IMR-90 (cell line): ENCODE data around the gene TTC31. TPM values are rescaled to one million over a fixed set of nuclear protein-coding genes. Genes with fewer than 3 reads are reported as not detected.

Experiments used
- ATAC-seq: fragments of 200-7000 bp; cut with Tn5 transposase; 2 replicates; pipeline ENCODE4 v1.9.1; 2020; ENCODE audit warnings: low read depth, mild to moderate bottlenecking, moderate library complexity
- BruUV-seq: library from RNA; stranded (reverse); fragments of 400-500 nt; replicated peaks from 2 replicates; lab custom pipeline; 2021; lab: Mats Ljungman, UMichigan
- CTCF ChIA-PET: fragments of 300-600 bp; formaldehyde crosslinking; extraction: SDS; loops from one replicate; lab custom pipeline; 2021; ENCODE audit warnings: antibody characterized with exemption; lab: Yijun Ruan, JAX
- POLR2A ChIA-PET: fragments of 300-600 bp; sonication (Branson Sonifier 250); formaldehyde crosslinking; loops from one replicate; lab custom pipeline; 2022; ENCODE audit warnings: antibody characterized with exemption; ENCODE audit not compliant: unreplicated experiment; lab: Charles Lee
- DNase-seq: peaks from one replicate; pipeline ENCODE4 v3.0.0; 2013
- H2AFZ ChIP-seq: replicated peaks from 2 replicates; pipeline ENCODE3; 2013; ENCODE audit warnings: low read length, mild to moderate bottlenecking; ENCODE audit not compliant: poor library complexity
- H2AK5ac ChIP-seq: 2 replicates; pipeline ENCODE4 v1.6.1; 2013; ENCODE audit warnings: low read depth, low read length, inconsistent platforms
- H2AK9ac ChIP-seq: replicated peaks from 2 replicates; pipeline ENCODE3; 2013; ENCODE audit warnings: mild to moderate bottlenecking, low read depth, low read length, moderate library complexity; ENCODE audit not compliant: poor library complexity
- H2BK120ac ChIP-seq: 2 replicates; pipeline ENCODE4 v1.6.1; 2013; ENCODE audit warnings: low read depth, low read length, inconsistent platforms
- H2BK15ac ChIP-seq: 3 replicates; pipeline ENCODE4 v1.6.1; 2013; ENCODE audit warnings: low read depth, low read length, inconsistent platforms
- H2BK20ac ChIP-seq: 2 replicates; pipeline ENCODE4 v1.6.1; 2013; ENCODE audit warnings: low read depth, mild to moderate bottlenecking, inconsistent platforms, low read length, moderate library complexity
- H2BK5ac ChIP-seq: 2 replicates; pipeline ENCODE4 v1.6.1; 2013; ENCODE audit warnings: mild to moderate bottlenecking, low read depth, low read length, inconsistent platforms; ENCODE audit not compliant: poor library complexity, severe bottlenecking
- H3K14ac ChIP-seq: replicated peaks from 2 replicates; pipeline ENCODE4 v1.6.1; 2013; ENCODE audit warnings: low read depth, low read length, inconsistent platforms
- H3K18ac ChIP-seq: 2 replicates; pipeline ENCODE4 v1.6.1; 2013; ENCODE audit warnings: low read depth, low read length, control low read depth
- H3K23ac ChIP-seq: 2 replicates; pipeline ENCODE4 v1.6.1; 2013; ENCODE audit warnings: low read depth, low read length, inconsistent platforms
- H3K27ac ChIP-seq: 2 replicates; pipeline ENCODE4 v1.5.1; 2013; ENCODE audit warnings: mild to moderate bottlenecking, control low read depth, low read length; ENCODE audit not compliant: insufficient read depth
- H3K27me3 ChIP-seq: 2 replicates; pipeline ENCODE4 v1.6.1; 2013; ENCODE audit warnings: low read length; ENCODE audit not compliant: control insufficient read depth, insufficient read depth
- H3K36me3 ChIP-seq: 2 replicates; pipeline ENCODE4 v1.6.1; 2013; ENCODE audit warnings: low read length, mixed read lengths; ENCODE audit not compliant: control insufficient read depth, insufficient read depth
- H3K4ac ChIP-seq: 2 replicates; pipeline ENCODE4 v1.6.1; 2013; ENCODE audit warnings: low read depth, low read length, inconsistent platforms
- H3K4me1 ChIP-seq: 2 replicates; pipeline ENCODE4 v1.6.1; 2013; ENCODE audit warnings: low read length, mixed read lengths; ENCODE audit not compliant: control insufficient read depth, insufficient read depth
- H3K4me2 ChIP-seq: 2 replicates; pipeline ENCODE4 v1.6.1; 2013; ENCODE audit warnings: low read depth, mild to moderate bottlenecking, control low read depth, low read length, moderate library complexity
- H3K4me3 ChIP-seq: 2 replicates; pipeline ENCODE4 v1.5.1; 2013; ENCODE audit warnings: low read depth, mild to moderate bottlenecking, control low read depth, low read length, moderate library complexity; ENCODE audit not compliant: insufficient read depth
- H3K56ac ChIP-seq: 2 replicates; pipeline ENCODE4 v1.6.1; 2013; ENCODE audit warnings: low read length, inconsistent platforms; ENCODE audit not compliant: insufficient read depth; ENCODE audit errors: extremely low read depth
- H3K79me1 ChIP-seq, 2 experiments: 2 replicates each; pipeline ENCODE4 v1.6.1; 2013; ENCODE audit warnings: low read length in 2 of 2, inconsistent platforms in 1 of 2, low read depth in 1 of 2
- H3K9ac ChIP-seq: 2 replicates; pipeline ENCODE4 v1.6.1; 2013; ENCODE audit warnings: low read depth, low read length, control low read depth
- H3K9me1 ChIP-seq: 2 replicates; pipeline ENCODE4 v1.6.1; 2013; ENCODE audit warnings: low read length, inconsistent platforms; ENCODE audit not compliant: insufficient read depth
- H3K9me3 ChIP-seq: 2 replicates; pipeline ENCODE4 v1.6.1; 2013; ENCODE audit warnings: low read length; ENCODE audit not compliant: control insufficient read depth, insufficient read depth
- H4K20me1 ChIP-seq: 2 replicates; pipeline ENCODE4 v1.6.1; 2013; ENCODE audit warnings: low read length, inconsistent platforms; ENCODE audit not compliant: insufficient read depth
- H4K5ac ChIP-seq: 2 replicates; pipeline ENCODE4 v1.6.1; 2013; ENCODE audit warnings: mild to moderate bottlenecking, low read depth, low read length, control low read depth
- H4K8ac ChIP-seq, 2 experiments: 2 replicates each; pipeline ENCODE4 v1.6.1; 2013; ENCODE audit warnings: low read depth in 2 of 2, low read length in 2 of 2, control low read depth in 1 of 2, inconsistent platforms in 1 of 2
- H4K91ac ChIP-seq: 2 replicates; pipeline ENCODE4 v1.6.1; 2013; ENCODE audit warnings: low read depth, low read length, inconsistent platforms; ENCODE audit not compliant: insufficient read depth
- BHLHE40 ChIP-seq: fragments of 150-350 bp; IDR thresholded peaks from 2 replicates; pipeline ENCODE4 v1.6.1; 2016; ENCODE audit warnings: mild to moderate bottlenecking, low read depth, low read length
- CEBPB ChIP-seq: IDR thresholded peaks from 2 replicates; pipeline ENCODE4 v1.6.1; 2012; ENCODE audit warnings: low read depth, low read length, improper control_type of control experiment
- CHD1 ChIP-seq: IDR thresholded peaks from 2 replicates; pipeline ENCODE4 v1.6.1; 2012; ENCODE audit warnings: low read depth, low read length, improper control_type of control experiment
- FOS ChIP-seq: fragments of 150-350 bp; IDR thresholded peaks from 2 replicates; pipeline ENCODE4 v1.6.1; 2016; ENCODE audit warnings: low read depth, low read length
- MAFK ChIP-seq: IDR thresholded peaks from 2 replicates; pipeline ENCODE4 v1.6.1; 2012; ENCODE audit warnings: low read depth, low read length, improper control_type of control experiment
- MAZ ChIP-seq: IDR thresholded peaks from 2 replicates; pipeline ENCODE4 v1.6.1; 2012; ENCODE audit warnings: low read depth, mild to moderate bottlenecking, low read length, improper control_type of control experiment, moderate library complexity, borderline replicate concordance
- MXI1 ChIP-seq: IDR thresholded peaks from 2 replicates; pipeline ENCODE4 v1.6.1; 2012; ENCODE audit warnings: low read depth, mild to moderate bottlenecking, low read length, moderate library complexity, borderline replicate concordance
- NFE2L2 ChIP-seq: fragments of 150-350 bp; IDR thresholded peaks from 2 replicates; pipeline ENCODE4 v1.6.1; 2016; ENCODE audit warnings: low read depth, mild to moderate bottlenecking, low read length
- RAD21 ChIP-seq: IDR thresholded peaks from 2 replicates; pipeline ENCODE4 v1.6.1; 2012; ENCODE audit warnings: low read length, improper control_type of control experiment
- RCOR1 ChIP-seq: IDR thresholded peaks from 2 replicates; pipeline ENCODE4 v1.6.1; 2012; ENCODE audit warnings: mild to moderate bottlenecking, low read length, improper control_type of control experiment; ENCODE audit not compliant: insufficient replicate concordance
- RFX5 ChIP-seq: IDR thresholded peaks from 2 replicates; pipeline ENCODE4 v1.8.0; 2012; ENCODE audit warnings: low read depth, mild to moderate bottlenecking, low read length, moderate library complexity
- SMC3 ChIP-seq: fragments of 150-350 bp; IDR thresholded peaks from 2 replicates; pipeline ENCODE4 v1.6.1; 2016; ENCODE audit warnings: low read depth, mild to moderate bottlenecking, antibody characterized with exemption, low read length, moderate library complexity
- WGBS, 2 experiments: methylation state at CpG; one replicate each; pipeline versions ENCODE4 v1.1.5 to v1.1.7; 2013; ENCODE audit warnings: missing lambda C conversion rate in 2 of 2; ENCODE audit not compliant: insufficient read length in 1 of 2; ENCODE audit errors: extremely low coverage in 2 of 2; 5-methylcytosine and 5-hydroxymethylcytosine counted together
- dilution Hi-C: fragments of 300-500 bp; cut with HindIII; formaldehyde crosslinking; loops from one replicate; pipeline ENCODE4 v1.14.3; 2018; ENCODE audit warnings: low sequenced_read_pairs; ENCODE audit not compliant: unreplicated experiment
- in situ Hi-C: fragments of 300-500 bp; cut with MboI; formaldehyde crosslinking; loops from 3 replicates; pipeline ENCODE4 v1.14.3; 2019; ENCODE audit warnings: low sequenced_read_pairs, inconsistent platforms, mixed read lengths
- intact Hi-C: fragments of 100-400 bp; cut with micrococcal nuclease; formaldehyde crosslinking; loops from 2 replicates; pipeline ENCODE4 v1.10.0; 2022
- polyA plus RNA-seq, 3 experiments: library from polyadenylated mRNA; depleted of rRNA; stranded (reverse); fragments of >200 nt; gene quantifications; 2 replicates each; pipeline ENCODE4 v1.2.3, GENCODE V29; 2012; ENCODE audit warnings: low replicate concordance in 1 of 3
- total RNA-seq: library from RNA; depleted of rRNA; stranded (reverse); fragments of >200 nt; gene quantifications from 2 replicates; pipeline ENCODE4 v1.2.3, GENCODE V29; 2012
- TF ChIP-seq, protein P1 (sequence below): fragments of 150-350 bp; IDR thresholded peaks from 2 replicates; pipeline ENCODE4 v1.6.1; 2017; ENCODE audit warnings: mild to moderate bottlenecking, antibody characterized with exemption, low read length, low read depth
- TF ChIP-seq, protein P2 (sequence below): conservative IDR thresholded peaks from 2 replicates; pipeline ENCODE4 v1.5.1; 2012; ENCODE audit warnings: mild to moderate bottlenecking, low read depth, low read length, improper control_type of control experiment
- TF ChIP-seq, protein P3 (sequence below): fragments of 150-350 bp; IDR thresholded peaks from 2 replicates; pipeline ENCODE4 v1.6.1; 2016; ENCODE audit warnings: low read depth, mild to moderate bottlenecking, low read length, moderate library complexity, borderline replicate concordance

The TTC31 gene
- total and polyA plus RNA-seq, 2 of the 4 experiments (the other 2 are of a cell fraction): 6.3 to 18.8 TPM

DNA sequence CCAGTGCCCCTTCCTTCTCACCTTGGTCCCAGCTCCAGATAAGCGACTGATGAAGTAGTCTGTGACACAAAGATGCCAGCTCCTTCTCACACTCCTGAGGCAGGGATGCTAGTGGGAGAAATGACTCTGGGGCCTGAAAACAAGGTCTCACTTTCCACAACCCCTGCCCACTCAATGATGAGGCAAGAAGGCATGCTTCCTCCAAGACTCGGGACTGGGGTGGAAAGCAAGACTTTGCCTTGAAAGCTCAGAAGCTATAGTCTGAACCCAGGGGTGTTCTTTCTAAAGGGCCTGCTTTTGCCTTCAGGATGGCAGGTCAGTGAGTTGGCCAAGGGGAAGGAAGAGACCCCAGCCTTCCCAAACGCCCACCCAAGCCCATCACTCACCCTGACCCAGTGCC lies 1.4 kb upstream of the TTC31 start:
- intact Hi-C loops: no loop called here
- peaks cover 3% of the 10 kb centered on the region; the same call in 1 of the 2 replicates for H4K20me1 ChIP-seq
- peak overlapping the region; percentile 80 for H3K4me3 ChIP-seq
- H3K27me3 ChIP-seq: no peaks in the 10 kb centered on the region
- no CpG with 5 or more reads among the region's 3 CpGs for WGBS, 2 experiments
- no peak overlapping the region for H3K18ac ChIP-seq
- no peak overlapping the region for H2BK15ac ChIP-seq
- no TSS peak for BruUV-seq
- H2BK20ac ChIP-seq: no peak overlapping the region
- dilution Hi-C loops: no loop called here
- H4K5ac ChIP-seq: peak overlapping the region; percentile 5; the same call in 1 of the 2 replicates
- peak overlapping the region; percentile 79 to 88; a peak in 2 of 4 replicates for H4K8ac ChIP-seq
- in situ Hi-C loops: loop anchor here (5.0 to 25.0 kb wide), 2 partner anchors 96 to 381 kb away; no protein-coding TSS in a partner anchor
- DNase-seq (no peak), ATAC-seq (no peak)
- peaks cover 11% of the 10 kb centered on the region for H3K4me1 ChIP-seq
- peak overlapping the region; percentile 97 for H3K4me2 ChIP-seq
- H2AK9ac ChIP-seq: peak overlapping the region; percentile 99
- H3K4ac ChIP-seq: peak overlapping the region; percentile 50; the same call in 1 of the 2 replicates
- no peak overlapping the region for H3K56ac ChIP-seq
- ChIA-PET POLR2A (interaction anchor here (0.6 to 1.0 kb wide), 2 partner anchors 9 to 29 kb away, joined by 5 to 7 read pairs; partner anchors contain the start of gene MRPL53), CTCF (interaction anchor here (1.5 to 3.4 kb wide), 2 partner anchors 96 to 107 kb away, joined by 4 to 17 read pairs; no protein-coding TSS in a partner anchor)
- peak overlapping the region; percentile 69; the same call in 1 of the 2 replicates for H3K14ac ChIP-seq
- H2AK5ac ChIP-seq: peak overlapping the region; percentile 66; the same call in 1 of the 2 replicates
- H3K23ac ChIP-seq: peak overlapping the region; percentile 35; the same call in 1 of the 2 replicates
- H4K91ac ChIP-seq: peak overlapping the region; percentile 79; the same call in 1 of the 2 replicates
- peaks cover 19 to 70% of the 10 kb centered on the region in 2 experiments for H3K79me1 ChIP-seq
- H2BK120ac ChIP-seq: no peak overlapping the region
- peak overlapping the region; percentile 76 for H3K9ac ChIP-seq
- peak overlapping the region; percentile 100 for H2AFZ ChIP-seq
- peaks cover 9% of the 10 kb centered on the region; the same call in 1 of the 2 replicates for H3K9me1 ChIP-seq
- peak overlapping the region; percentile 83 for H2BK5ac ChIP-seq
- peak overlapping the region; percentile 87 for H3K27ac ChIP-seq
- peaks cover 16% of the 10 kb centered on the region for H3K36me3 ChIP-seq
- H3K9me3 ChIP-seq: no peaks in the 10 kb centered on the region
- TF ChIP-seq NFE2L2 (no peak), FOS (no peak), BHLHE40 (no peak), MAZ (no peak), CHD1 (no peak), MXI1 (peak; percentile 47; the same call in 1 of the 2 replicates), RCOR1 (no peak), RFX5 (no peak), SMC3 (no peak), MAFK (no peak), CEBPB (peak; percentile 61; the same call in 1 of the 2 replicates), RAD21 (no peak)
- TF ChIP-seq, protein P1, sequence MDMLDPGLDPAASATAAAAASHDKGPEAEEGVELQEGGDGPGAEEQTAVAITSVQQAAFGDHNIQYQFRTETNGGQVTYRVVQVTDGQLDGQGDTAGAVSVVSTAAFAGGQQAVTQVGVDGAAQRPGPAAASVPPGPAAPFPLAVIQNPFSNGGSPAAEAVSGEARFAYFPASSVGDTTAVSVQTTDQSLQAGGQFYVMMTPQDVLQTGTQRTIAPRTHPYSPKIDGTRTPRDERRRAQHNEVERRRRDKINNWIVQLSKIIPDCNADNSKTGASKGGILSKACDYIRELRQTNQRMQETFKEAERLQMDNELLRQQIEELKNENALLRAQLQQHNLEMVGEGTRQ: no peak
- TF ChIP-seq, protein P2, sequence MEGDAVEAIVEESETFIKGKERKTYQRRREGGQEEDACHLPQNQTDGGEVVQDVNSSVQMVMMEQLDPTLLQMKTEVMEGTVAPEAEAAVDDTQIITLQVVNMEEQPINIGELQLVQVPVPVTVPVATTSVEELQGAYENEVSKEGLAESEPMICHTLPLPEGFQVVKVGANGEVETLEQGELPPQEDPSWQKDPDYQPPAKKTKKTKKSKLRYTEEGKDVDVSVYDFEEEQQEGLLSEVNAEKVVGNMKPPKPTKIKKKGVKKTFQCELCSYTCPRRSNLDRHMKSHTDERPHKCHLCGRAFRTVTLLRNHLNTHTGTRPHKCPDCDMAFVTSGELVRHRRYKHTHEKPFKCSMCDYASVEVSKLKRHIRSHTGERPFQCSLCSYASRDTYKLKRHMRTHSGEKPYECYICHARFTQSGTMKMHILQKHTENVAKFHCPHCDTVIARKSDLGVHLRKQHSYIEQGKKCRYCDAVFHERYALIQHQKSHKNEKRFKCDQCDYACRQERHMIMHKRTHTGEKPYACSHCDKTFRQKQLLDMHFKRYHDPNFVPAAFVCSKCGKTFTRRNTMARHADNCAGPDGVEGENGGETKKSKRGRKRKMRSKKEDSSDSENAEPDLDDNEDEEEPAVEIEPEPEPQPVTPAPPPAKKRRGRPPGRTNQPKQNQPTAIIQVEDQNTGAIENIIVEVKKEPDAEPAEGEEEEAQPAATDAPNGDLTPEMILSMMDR: no peak
- TF ChIP-seq, protein P3, sequence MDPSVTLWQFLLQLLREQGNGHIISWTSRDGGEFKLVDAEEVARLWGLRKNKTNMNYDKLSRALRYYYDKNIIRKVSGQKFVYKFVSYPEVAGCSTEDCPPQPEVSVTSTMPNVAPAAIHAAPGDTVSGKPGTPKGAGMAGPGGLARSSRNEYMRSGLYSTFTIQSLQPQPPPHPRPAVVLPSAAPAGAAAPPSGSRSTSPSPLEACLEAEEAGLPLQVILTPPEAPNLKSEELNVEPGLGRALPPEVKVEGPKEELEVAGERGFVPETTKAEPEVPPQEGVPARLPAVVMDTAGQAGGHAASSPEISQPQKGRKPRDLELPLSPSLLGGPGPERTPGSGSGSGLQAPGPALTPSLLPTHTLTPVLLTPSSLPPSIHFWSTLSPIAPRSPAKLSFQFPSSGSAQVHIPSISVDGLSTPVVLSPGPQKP: no peak
